HEK293T (cell line): ENCODE results near the gene CASS4.

Experiments
- ARNT ChIP-seq: fragments of 450-650 bp; IDR thresholded peaks from 2 replicates; pipeline ENCODE4 v1.6.1; 2017; ENCODE audit warnings: mild to moderate bottlenecking
- BHLHE40 ChIP-seq: fragments of 450-650 bp; IDR thresholded peaks from 2 replicates; pipeline ENCODE4 v1.6.1; 2016; ENCODE audit warnings: mild to moderate bottlenecking, moderate library complexity, borderline replicate concordance
- CTBP1 ChIP-seq: fragments of 450-650 bp; IDR thresholded peaks from 2 replicates; pipeline ENCODE4 v1.6.1; 2016; ENCODE audit warnings: borderline replicate concordance
- ELF4 ChIP-seq: fragments of 450-650 bp; IDR thresholded peaks from 2 replicates; pipeline ENCODE4 v1.6.1; 2017; ENCODE audit warnings: antibody characterized with exemption
- FOXK2 ChIP-seq: fragments of 450-650 bp; IDR thresholded peaks from 2 replicates; pipeline ENCODE4 v1.6.1; 2016; ENCODE audit warnings: mild to moderate bottlenecking
- L3MBTL2 ChIP-seq: fragments of 450-650 bp; conservative IDR thresholded peaks from 2 replicates; pipeline ENCODE4 v1.6.1; 2016; ENCODE audit warnings: mild to moderate bottlenecking
- LEF1 ChIP-seq: fragments of 450-650 bp; IDR thresholded peaks from 2 replicates; pipeline ENCODE4 v1.6.1; 2017; ENCODE audit warnings: mild to moderate bottlenecking, borderline replicate concordance
- NFRKB ChIP-seq: fragments of 450-650 bp; IDR thresholded peaks from 2 replicates; pipeline ENCODE4 v1.6.1; 2016; ENCODE audit warnings: mild to moderate bottlenecking, moderate library complexity
- PKNOX1 ChIP-seq: fragments of 450-650 bp; IDR thresholded peaks from 2 replicates; pipeline ENCODE4 v1.6.1; 2016
- SP1 ChIP-seq: fragments of 450-650 bp; IDR thresholded peaks from 2 replicates; pipeline ENCODE4 v1.6.1; 2017
- SUZ12 ChIP-seq: fragments of 450-650 bp; IDR thresholded peaks from 2 replicates; pipeline ENCODE4 v1.6.1; 2016; ENCODE audit warnings: mild to moderate bottlenecking
- ZNF384 ChIP-seq: fragments of 450-650 bp; IDR thresholded peaks from 2 replicates; pipeline ENCODE4 v1.6.1; 2016

DNA sequence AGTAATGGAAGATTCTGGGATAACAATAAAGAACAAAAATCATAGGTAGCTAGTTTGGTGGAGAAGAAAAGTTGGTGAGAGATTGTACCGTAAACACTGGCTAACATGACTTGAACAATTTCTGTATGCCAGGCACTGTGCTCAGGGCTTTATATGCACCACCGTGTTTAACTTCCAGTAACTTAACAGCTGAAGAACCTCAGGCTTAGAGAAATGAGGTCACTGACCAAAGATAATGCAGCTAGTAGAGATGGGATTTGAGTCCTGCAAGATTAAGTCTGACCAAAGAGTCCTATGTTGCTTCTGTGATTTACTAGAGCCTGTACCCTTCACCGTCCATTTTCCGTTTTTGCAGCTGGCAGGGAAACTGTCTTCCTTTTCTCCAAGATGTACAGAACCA is 16.9 kb upstream of the CASS4 start:
- TF ChIP-seq BHLHE40: no peak
- TF ChIP-seq LEF1: no peak
- TF ChIP-seq ELF4: no peak
- TF ChIP-seq SUZ12: no peak
- TF ChIP-seq PKNOX1: no peak
- no peak for TF ChIP-seq ZNF384
- no peak for TF ChIP-seq SP1
- no peak for TF ChIP-seq ARNT
- TF ChIP-seq CTBP1: no peak
- TF ChIP-seq L3MBTL2: no peak
- TF ChIP-seq NFRKB: no peak
- no peak for TF ChIP-seq FOXK2
